Stimulated activated CD4-positive, alpha-beta T cell treated with anti-CD3 and anti-CD28 coated beads, Interleukin-2, amount 100 ng/mL, for 48 hours (primary cell): ENCODE measurements around the gene MYO1A.
"Not testable (repeated sequence)": the region's sequence is repeated elsewhere in the genome, so short reads cannot be mapped to it uniquely, and the experiment has no call there.

Source experiments
- DNase-seq, 2 donors: peaks; one replicate each; pipeline ENCODE4 v3.0.0-alpha.2; 2020

Gene MYO1A

DNA sequence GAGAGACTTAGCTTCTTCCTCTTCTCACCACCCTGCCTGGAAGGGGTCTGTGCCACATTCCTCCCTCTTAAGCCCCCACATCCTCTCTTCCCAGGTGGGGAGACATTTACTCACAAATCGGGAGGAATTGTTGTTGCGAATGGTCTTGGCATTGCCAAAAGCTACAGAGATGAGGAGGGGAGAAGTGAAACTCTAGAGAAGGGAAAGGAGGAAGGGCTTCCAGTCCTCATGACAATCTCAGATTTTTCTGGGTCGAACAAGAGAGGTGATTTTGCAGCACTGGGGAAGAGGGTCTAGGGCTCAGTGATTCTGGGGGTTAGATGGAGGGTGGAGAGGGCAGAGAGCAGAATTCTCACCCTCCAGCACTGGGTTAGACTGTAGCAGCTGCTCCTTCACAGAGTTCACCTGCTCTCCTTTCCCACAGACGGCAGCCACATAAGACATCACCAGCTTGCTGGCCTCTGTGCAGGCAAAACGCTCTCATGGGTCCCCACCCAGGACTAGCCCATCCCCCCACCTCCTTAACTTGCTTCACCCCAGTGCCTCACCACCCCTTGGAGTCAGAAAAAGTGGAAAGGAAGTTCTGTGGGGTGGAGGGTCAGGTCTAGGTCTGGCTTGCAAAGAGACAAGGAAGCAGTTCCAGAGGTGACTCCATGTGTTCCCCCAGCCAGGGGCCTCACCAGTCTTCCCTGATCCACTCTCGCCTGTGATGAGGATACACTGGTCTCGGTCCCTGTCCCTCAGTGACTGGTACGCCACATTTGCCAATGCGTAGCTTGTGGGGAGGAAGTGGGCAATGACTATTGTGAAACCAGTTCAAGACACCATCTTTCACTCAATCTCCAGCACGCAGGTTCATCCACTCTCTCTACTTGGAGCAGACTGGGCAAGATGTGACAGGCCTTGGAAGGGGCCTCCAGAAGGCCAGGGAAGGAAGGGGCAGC lies 2.7 kb downstream of the MYO1A start:
- DNase-seq: peak; percentile 40 to 53

DNA sequence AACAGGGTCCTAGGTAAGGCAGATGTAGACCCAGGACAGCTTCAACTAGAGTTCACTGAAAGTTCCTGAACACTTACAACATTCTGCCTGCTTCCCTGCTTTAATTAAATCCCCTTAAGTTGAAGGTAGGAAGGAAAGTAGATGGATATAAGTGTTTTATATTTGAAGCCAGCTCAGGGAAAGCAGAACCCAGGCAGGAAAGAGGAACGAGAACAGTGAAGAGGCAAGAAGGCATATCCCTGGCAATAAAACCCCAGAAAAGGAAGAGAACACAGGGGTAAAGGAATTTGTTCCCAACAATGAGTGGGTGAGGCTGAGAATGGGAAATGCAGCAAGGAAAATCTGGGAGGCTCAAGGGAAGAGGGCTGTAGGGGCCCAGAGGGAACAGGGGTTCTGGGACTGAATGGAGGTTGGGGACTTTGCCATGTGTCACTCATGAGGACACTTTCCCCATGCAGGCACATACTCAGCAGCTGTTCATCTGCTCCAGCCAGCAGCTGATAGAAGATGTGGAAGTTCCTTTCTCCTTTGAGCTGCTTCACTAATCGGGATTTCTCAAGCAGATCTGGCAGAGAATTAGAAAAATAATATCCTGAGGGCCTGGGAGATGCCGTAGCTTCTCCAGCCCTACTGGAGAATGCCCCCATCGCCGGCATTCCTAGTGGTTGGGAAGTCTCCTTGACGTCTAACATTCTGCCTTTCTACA lies 3.7 kb downstream of the MYO1A start:
- no peak for DNase-seq

DNA sequence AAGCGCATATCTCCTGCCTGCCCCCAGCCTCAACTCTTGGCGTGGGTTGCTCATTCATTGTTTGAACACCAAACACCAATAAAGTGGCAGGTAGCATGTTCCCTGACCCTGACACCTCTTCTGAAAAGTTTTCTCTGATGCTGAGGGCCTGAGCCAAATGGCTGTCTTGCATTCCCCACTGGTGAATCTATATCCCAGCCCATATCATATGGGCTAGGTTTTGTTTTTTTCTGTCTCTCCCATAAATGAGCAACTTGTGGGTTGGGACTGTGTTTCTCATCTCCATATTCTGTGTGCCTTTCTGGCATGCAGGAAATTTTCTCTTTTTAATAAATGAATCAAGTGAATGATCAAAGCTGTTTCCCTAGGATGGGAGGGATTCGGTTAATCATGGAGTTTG lies 5.0 kb downstream of the MYO1A start:
- DNase-seq: no peak

DNA sequence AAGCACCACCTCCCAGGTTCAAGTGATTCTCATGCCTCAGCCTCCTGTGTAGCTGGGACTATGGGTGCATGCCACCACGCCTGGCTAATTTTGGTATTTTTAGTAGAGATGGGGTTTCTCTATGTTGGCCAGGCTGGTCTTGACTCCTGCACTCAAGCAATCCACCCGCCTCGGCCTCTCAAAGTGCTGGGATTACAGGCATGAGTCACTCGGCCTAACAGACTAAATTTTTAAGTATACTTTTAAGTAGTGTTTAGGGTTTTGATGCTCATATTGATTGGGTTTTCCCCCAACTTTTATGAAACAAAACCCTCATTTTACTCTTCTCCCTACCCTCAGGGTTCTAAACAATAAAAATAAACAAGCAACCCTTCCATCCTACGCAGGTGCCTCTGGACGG lies 5.5 kb downstream of the MYO1A start:
- no peak for DNase-seq

DNA sequence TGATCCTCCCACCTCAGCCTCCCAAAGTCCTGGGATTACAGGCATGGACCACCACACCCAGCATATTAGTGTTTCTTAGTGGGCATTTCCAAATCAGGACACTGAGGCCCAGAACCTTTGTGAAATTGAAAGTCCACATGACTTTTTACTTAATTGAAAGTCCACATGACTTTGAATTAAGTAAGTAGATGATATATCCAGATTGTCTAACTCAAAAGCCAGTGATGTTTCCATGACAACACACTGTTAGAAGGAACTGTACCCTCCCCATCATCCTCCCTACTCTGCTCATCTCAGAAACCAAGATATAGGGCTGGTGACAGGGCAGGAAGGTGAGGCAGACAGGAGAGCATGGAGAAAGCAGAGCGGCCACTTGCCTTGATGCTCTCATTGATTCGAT lies 7.2 kb downstream of the MYO1A start:
- no peak for DNase-seq

DNA sequence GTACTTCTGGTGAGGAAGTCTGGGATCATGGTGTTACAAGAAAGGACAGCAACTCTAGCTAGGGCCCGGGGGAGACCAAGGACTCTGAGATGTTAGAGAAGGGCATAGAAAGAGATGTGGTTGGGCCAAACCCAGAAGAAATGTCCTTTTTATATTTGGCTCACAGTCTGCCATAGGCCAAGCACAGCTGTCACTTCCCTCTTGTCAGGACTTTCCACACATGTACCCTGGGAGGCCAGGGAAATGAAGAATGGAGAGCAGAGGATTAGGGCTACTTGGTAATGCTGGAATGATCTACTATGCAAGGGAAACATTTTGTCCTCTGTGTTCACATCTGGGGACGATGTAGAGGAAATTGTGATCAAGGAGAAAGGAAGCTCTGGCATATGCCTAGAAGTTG lies 9.2 kb downstream of the MYO1A start:
- no peak for DNase-seq

DNA sequence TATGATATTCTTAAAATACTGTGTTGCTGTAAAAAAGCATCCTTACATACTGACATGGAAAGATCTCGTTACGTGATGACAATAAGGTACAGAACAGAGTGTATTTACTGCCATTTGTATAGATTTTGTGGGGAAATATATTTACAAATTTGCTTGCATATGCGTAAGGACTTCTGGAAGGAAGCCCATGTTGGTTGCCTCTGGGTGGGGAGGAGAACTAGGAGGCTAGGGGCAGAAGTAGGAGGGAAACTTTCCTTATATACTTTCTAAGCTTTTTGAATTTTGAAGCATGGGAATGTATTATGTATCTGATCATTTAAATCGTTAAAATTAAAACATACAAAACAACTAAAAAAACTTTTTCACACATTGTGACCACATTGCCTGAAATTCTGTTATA lies 9.7 kb downstream of the MYO1A start:
- no peak for DNase-seq

DNA sequence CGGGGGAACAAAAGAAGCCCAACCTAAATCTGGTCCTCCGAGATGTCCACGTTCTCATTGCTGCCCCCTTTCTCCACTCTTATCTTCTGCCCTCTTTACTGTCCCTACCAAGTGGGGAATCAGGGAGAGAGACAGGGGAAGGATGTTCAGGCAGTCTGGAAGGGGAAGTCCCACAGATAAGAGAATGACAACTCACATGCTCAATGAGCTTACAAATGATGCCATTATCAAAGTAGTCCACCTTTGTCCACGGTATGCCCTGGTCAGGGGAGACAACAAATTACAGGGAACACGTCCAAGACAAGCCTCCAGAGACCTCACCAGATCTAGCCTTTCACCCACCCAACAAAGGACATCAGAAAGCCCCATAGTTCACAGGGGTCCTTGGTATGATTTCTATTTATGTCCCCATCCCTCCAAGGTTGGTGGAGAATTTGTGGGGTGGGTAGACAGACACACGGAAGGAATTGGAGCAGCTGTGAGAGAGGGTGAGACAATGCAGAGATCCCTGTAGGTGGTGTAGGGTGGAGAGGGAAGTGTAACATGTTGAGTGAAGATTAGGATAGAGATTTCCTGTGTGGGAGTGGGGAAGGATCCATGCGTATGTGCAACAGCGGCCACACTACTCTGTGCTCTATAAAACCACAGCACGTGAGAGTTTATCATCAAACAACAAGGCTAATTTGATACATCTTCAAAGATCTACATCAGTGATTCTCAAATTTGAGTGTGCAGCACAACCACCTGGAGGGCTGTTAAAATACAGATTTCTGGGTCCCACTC lies 10.7 kb downstream of the MYO1A start:
- no peak for DNase-seq

DNA sequence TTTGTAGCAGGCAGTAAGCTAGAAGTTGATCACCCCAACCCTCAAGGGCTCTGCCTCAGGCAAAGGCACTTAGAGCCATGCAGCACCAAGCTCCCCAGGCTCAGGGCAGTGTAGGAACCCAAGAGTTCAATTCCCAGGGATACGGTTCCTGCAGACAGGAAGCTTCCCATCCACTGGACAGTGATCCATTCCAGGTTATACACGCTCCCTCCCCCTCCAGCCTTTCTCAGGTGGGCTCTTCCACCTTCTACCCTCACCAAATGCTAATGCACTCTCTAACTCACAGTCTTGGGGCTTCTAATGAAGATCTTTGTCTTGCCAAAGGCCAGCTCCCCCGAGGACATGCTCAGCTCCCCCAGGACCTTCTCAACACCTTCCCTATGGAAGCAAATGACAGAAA lies 12.7 kb downstream of the MYO1A start:
- DNase-seq: no peak

DNA sequence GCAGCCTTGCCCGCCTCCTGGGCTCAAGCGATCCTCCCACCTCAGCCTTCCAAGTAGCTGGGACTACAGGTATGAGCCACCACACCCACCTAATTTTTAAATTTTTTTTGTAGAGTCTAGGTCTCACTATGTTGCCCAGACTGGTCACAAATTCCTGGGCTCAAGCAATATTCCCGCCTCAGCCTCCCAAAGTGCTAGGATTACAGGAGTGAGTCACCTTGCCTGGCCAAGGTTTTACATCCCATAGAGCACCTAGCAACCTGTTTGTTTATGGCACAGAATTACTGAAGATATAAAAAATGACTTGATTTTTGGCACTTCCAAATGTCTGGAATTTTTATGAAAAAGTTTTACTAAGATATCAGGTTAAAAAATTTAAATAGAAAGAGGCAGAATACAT lies 16.5 kb downstream of the MYO1A start:
- DNase-seq: no peak

DNA sequence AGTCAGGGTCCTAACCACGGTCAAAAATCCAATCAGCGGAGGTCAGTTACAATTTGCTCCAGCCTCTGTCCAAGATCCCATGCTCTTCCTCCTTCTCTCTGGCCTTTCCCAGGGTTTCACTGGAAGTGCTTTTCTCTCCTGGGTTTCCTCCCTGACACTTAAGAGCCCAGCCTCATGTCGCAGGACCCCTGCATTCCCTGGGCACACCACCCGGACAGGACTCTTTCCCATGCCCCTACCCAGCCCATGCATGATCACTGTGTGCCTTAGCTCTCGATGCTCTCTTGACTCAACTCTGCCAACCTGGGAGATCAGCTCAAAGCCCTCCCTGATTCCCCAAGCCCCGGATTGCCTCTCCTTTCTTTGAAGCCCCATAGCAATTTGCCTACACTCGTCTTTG lies 18.1 kb downstream of the MYO1A start:
- no peak for DNase-seq

DNA sequence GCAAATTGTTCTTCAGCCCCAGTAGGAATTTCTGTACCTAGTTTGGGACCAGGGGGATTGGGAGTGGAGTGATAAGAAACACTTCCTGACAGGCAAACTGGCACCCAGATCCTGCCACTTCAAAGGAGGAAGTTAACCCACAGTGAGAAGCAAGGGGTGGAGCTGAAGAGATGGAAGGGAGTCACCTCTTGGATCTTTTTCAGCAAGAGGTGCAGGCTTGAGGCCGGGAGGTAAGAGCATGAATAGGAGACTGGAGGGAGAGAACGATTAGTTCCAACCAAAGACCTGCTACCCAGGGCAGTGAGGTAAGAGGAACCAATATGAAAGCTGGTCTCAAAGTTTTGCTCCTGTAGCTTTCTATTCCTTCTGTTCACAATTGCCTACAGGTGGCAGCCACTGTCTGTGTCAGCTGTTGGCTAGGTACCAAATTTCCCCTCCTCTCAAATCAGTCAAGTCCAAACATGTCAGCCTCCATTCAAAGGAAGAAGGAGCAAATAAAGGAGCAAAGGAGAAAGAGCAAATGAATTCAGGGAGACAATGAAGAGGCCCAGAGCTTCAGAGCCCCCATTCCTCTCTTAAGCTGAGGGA lies 18.7 kb downstream of the MYO1A start:
- no peak for DNase-seq

DNA sequence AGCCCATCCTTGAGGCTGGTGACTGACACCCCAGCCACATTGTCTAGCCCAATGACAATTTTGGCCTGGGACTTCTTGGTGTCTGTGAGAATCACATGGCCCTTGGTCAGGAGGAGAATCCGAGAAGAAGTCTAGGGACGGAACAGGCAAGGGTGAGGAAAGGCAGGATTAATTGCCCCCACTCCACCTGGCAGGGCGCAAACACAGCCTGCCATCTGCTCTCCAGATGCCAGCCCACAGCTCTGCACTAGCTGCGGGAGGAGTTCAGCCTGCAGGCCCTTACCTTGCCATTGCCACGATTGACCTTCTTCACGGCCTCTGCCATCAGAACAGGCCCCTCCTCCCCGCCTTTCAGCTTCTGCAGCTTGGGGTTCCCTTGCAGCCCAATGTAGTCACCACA lies 20.5 kb downstream of the MYO1A start:
- DNase-seq: no peak

DNA sequence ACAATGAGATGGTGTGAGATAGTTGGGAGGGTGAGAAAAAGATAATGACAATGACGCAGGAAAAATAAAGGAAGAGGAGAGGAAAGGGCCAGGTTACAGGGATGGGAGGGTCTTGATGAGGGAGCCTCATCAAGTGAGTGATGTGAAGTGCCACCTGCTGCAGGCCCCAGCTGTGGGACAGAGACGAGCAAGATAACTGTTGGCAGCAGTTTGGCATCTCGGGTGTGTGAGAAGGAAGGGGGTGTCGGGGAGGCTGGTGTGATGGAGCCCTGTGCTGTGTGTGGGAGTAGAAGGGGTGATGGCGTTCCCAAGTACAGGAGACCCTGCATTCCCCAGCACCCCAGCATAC lies 22.1 kb downstream of the MYO1A start:
- DNase-seq: no peak

DNA sequence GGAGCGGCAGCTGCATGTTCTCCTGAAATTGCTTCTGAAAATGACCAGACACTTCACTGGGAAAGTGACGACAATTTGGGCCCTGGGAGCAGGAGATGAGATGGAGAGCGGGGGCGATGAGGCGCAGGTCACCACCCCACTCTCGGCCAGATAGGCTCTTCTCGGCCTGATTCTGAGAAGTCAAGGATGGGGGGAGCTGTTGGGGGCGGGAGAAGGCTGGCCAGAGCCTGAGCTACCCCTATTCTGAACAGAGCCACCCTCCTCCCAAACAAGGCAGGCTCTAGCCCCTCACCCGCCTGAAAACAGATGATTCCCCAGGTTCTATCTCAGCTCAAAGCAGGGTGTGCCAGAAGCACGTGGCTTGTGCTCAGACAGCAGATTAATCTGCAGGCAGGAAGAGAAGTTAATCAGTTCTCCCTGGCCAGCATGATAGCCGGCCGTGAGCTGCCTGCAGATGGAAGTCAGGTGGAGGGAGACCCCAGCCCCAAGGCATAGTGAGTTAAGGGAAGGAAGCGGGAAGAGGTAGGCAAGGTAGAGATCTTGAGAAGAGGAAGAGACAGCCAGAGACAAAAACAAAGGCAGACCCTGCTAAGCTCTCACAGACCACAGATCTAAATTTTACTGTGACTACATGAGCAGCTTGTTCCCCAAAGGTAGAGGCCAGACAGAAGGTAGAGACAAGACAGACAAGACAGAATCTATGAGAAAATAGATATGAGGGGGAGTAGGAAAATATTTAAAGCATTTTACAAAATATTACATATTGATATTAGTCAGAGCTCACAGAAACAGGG lies 22.7 kb downstream of the MYO1A start:
- DNase-seq: no peak

DNA sequence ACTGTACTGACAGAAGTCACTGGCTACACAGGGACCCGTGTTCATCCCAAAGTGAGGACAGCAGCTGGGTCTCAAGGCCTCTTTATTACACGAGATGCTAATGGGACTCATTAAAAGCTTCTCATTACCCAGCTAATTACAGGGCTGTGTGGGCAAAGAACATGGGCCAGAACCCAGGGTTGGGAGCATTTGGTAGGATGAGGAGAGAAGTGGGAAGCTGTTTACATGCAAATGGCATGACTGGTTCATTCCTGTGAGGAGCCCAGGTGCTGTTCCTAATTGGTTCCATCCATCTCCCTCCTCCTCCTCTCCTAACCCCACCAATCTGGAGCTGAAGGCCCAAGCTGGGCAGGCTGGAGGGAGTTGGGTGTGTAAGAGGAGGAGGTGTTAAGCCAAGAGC lies 24.7 kb downstream of the MYO1A start:
- DNase-seq: no peak

DNA sequence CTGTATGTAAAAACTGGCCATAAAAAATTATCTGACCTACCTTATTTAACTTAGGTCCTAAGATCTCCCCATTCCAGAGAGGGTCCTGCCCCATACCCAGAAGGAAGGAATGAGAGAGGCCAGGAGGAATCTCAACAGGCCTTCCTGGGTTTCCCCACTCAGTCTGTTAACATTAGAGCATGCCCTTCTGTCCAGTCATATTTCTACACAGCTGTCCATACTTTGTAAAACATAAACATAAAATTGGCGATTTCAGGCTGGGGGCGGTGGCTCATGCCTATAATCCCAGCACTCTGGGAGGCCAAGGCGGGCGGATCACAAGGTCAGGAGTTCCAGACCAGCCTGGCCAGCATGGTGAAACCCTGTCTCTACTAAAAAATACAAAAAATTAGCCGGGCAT lies 27.6 kb downstream of the MYO1A start:
- not testable (repeated sequence) for DNase-seq

DNA sequence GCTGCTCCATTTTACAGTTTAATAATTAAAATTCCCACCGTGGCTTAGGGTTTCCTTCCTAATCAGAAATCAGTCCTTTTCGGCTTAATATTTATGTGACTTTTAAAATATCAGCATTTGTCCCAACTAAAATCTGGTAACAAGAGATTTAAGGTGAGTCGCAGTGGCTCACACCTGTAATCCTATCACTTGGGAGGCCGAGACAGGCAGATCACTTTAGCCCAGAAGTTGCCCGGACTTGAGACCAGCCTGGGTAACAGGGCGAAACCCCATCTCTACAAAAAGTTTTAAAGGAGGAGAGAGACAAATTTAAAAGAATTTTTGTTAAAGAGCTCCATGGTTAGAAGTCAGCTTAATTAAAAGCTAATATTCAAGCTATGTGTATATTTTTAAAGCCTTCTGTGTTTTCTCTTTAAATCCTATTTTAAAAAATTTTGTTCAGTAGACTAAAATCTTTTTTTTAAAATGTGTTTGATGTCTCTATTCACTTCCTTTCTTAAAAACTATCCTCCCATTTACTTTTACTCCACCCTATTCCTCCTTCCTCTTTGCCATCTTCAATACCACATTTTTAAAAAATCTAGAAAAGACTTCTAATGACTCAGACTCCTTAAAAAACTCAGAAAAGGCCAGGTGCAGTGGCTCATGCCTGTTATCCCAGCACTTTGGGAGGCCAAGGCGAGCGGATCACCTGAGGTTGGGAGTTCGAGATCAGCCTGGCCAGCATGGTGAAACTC lies 29.8 kb downstream of the MYO1A start:
- DNase-seq: no peak

DNA sequence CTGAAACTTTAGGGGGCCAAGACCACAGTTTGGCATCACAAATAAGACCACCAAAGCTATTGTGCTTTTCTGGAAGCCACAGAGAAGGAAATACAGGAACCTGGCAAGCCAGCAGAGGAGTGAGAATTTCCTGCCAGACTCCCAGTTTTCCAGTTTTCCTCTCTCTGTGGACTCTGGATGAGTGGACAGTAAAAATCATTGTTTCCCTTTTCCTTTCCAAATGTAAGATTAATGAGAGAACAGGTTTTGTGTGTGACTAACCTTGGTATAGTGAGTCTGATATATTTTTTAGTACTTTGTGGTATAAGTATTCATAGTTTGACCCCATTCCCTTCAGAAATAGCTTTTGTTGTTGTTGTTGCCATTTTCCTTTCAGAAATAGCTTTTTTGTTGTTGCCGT lies 31.0 kb downstream of the MYO1A start:
- DNase-seq: no peak

DNA sequence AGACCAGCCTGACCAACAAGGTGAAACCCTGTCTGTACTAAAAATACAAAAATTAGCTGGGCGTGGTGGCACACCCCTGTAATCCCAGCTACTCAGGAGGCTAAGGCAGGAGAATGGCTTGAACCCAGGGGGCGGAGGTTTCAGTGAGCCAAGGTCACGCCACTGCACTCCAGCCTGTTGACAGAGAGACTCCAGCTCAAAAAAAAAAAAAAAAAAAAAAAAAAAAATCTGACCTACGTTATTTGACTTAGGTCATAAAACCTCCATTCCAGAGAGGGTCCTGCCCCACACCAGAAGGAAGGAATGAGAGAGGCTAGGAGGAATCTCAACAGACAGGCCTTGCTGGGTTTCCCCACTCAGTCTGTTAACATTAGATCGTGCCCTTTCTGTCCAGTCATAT lies 31.6 kb downstream of the MYO1A start:
- DNase-seq: not testable (repeated sequence)

DNA sequence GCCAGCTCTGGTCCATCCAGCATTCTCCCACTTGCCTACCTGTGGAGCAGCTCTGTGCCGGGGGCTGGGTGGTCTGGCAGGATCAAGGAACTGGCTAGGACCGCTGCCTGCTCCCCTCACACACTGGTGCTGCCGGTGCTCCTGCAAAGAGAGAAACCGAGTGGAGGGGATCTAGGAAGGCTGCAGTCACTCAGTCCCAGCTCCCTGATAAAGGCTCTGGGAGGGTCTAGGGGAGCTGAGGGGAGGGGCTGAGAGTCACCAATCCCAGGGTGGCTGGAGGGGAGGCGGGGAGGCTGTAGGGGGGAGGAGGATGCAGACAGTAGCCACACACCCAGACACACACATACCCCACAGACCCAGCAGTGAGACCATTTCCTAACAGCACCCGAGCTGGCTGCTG lies 33.6 kb downstream of the MYO1A start, which contains the start of gene TAC3:
Gene TAC3, minus strand, starts transcription at position 182 of the 400 bp plus-strand sequence. CDS start 732 bp downstream, outside the sequence.
- no peak for DNase-seq
